Neural cell (in vitro differentiated cells): Measurements from ENCODE around the gene SIGLEC1. TPM values are rescaled to one million over a fixed set of nuclear protein-coding genes. Genes with fewer than 3 reads are reported as not detected.

Experiments used
- H2AFZ ChIP-seq: fragments of 200-600, 300-800 bp; sonication (generic), shearing (Covaris generic); 2 replicates; pipeline ENCODE4 v1.6.0; 2014; ENCODE audit warnings: low read depth, mild to moderate bottlenecking, antibody characterized with exemption, low read length, moderate library complexity
- H3F3A ChIP-seq: fragments of 200-600 bp; shearing (Covaris generic); 2 replicates; pipeline ENCODE4 v1.6.1; 2016; ENCODE audit warnings: mild to moderate bottlenecking, moderate library complexity, mixed read lengths, antibody characterized with exemption, low read length; ENCODE audit not compliant: insufficient read depth, poor library complexity, severe bottlenecking
- H3K27ac ChIP-seq: fragments of 200-600, 300-800 bp; sonication (generic), shearing (Covaris generic); 2 replicates; pipeline ENCODE4 v1.5.1; 2014; ENCODE audit warnings: mild to moderate bottlenecking, low read length, moderate library complexity
- H3K27me3 ChIP-seq: fragments of 300-800, 200-600 bp; sonication (generic), shearing (Covaris generic); 2 replicates; pipeline ENCODE4 v1.6.0; 2014; ENCODE audit warnings: mild to moderate bottlenecking, low read depth, low read length, moderate library complexity; ENCODE audit not compliant: insufficient read depth
- H3K36me3 ChIP-seq: fragments of 300-800, 200-600 bp; sonication (generic), shearing (Covaris generic); 2 replicates; pipeline ENCODE4 v1.5.1; 2014; ENCODE audit warnings: mild to moderate bottlenecking, antibody characterized with exemption, low read length, moderate library complexity; ENCODE audit not compliant: insufficient read depth
- H3K4me2 ChIP-seq: fragments of 300-800, 200-600 bp; sonication (generic), shearing (Covaris generic); 2 replicates; pipeline ENCODE4 v1.6.0; 2014; ENCODE audit warnings: mild to moderate bottlenecking, low read length
- H3K4me3 ChIP-seq: fragments of 300-800, 200-600 bp; sonication (generic), shearing (Covaris generic); 2 replicates; pipeline ENCODE4 v1.5.1; 2014; ENCODE audit warnings: mild to moderate bottlenecking, low read length, moderate library complexity
- H3K79me2 ChIP-seq: fragments of 200-600 bp; shearing (Covaris generic); replicated peaks from 2 replicates; pipeline ENCODE4 v1.6.0; 2014; ENCODE audit warnings: mild to moderate bottlenecking, low read length, moderate library complexity; ENCODE audit not compliant: insufficient read depth
- H3K9ac ChIP-seq: fragments of 300-800, 200-600 bp; sonication (generic), shearing (Covaris generic); 2 replicates; pipeline ENCODE4 v1.6.1; 2016; ENCODE audit warnings: mild to moderate bottlenecking, low read length, mixed read lengths
- H3K9me2 ChIP-seq: fragments of 200-600 bp; shearing (Covaris generic); 2 replicates; pipeline ENCODE4 v1.6.1; 2016; ENCODE audit warnings: mild to moderate bottlenecking, low read length, mixed read lengths; ENCODE audit not compliant: insufficient read depth
- H3K9me3 ChIP-seq: fragments of 200-600, 300-800 bp; sonication (generic), shearing (Covaris generic); 2 replicates; pipeline ENCODE4 v1.6.1; 2016; ENCODE audit warnings: mild to moderate bottlenecking, mixed run types, low read length, moderate library complexity, mixed read lengths
- H4K20me1 ChIP-seq: fragments of 200-600 bp; shearing (Covaris generic); 2 replicates; pipeline ENCODE4 v1.6.1; 2016; ENCODE audit warnings: mild to moderate bottlenecking, mixed run types; ENCODE audit not compliant: insufficient read depth
- CTCF ChIP-seq: fragments of 450-650 bp; IDR thresholded peaks from 2 replicates; pipeline ENCODE4 v1.5.1; 2014; ENCODE audit warnings: antibody characterized with exemption, mild to moderate bottlenecking, moderate library complexity; ENCODE audit not compliant: poor library complexity, severe bottlenecking
- EP300 ChIP-seq: fragments of 450-650 bp; conservative IDR thresholded peaks from 2 replicates; pipeline ENCODE4 v1.6.1; 2014; ENCODE audit warnings: antibody characterized with exemption, mild to moderate bottlenecking, moderate library complexity; ENCODE audit not compliant: poor library complexity, severe bottlenecking
- EZH2 ChIP-seq: fragments of 200-600, 300-800 bp; shearing (Covaris generic), sonication (generic); IDR thresholded peaks from 2 replicates; pipeline ENCODE4 v1.6.1; 2014; ENCODE audit warnings: antibody characterized with exemption, low read length, borderline replicate concordance, mild to moderate bottlenecking; ENCODE audit not compliant: insufficient read depth, poor library complexity, severe bottlenecking
- MXI1 ChIP-seq: fragments of 450-650 bp; conservative IDR thresholded peaks from 2 replicates; pipeline ENCODE4 v1.6.1; 2014; ENCODE audit warnings: antibody characterized with exemption, mild to moderate bottlenecking; ENCODE audit not compliant: poor library complexity, severe bottlenecking
- RAD21 ChIP-seq: fragments of 450-650 bp; conservative IDR thresholded peaks from 2 replicates; pipeline ENCODE4 v1.6.1; 2014; ENCODE audit warnings: antibody characterized with exemption, mild to moderate bottlenecking, moderate library complexity
- REST ChIP-seq: IDR thresholded peaks from 2 replicates; pipeline ENCODE4 v1.6.1; 2012; ENCODE audit warnings: borderline replicate concordance
- polyA plus RNA-seq: library from polyadenylated mRNA; depleted of rRNA; stranded (reverse); fragments of >200 nt; gene quantifications from 2 replicates; pipeline ENCODE4 v1.2.3, GENCODE V29; 2014

The SIGLEC1 gene
- polyA plus RNA-seq, 1 donor from 2014 or later: 0.12 TPM

DNA sequence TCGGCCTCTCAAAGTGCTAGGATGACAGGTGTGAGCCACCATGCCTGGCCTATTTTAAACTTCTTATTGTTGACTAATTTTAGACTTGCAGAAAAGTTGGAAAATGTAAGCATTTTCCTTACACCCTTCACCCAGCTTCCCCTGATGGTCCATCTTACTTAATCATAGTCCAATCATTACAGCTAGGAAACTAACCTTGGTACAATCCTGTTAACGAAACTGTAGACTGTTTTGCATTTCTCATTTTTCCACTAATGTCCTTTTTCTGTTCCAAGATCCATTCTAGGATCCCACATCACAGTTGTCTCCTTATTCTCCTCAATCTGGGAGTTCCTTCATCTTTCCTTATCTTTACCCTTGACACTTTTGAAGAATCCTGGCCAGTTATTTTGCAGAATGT, 48.5 kb downstream of the SIGLEC1 start:
- Histone ChIP-seq H3K9me3 (no peaks in the 10 kb centered on the region), H3K79me2 (no peaks in the 10 kb centered on the region), H3K9me2 (no peaks in the 10 kb centered on the region), H3K4me2 (no peak overlapping the region), H3K9ac (no peak overlapping the region), H4K20me1 (no peaks in the 10 kb centered on the region), H3K27me3 (no peaks in the 10 kb centered on the region), H3F3A (no peaks in the 10 kb centered on the region), H3K36me3 (no peaks in the 10 kb centered on the region), H2AFZ (no peak overlapping the region), H3K4me3 (no peak overlapping the region), H3K27ac (no peak overlapping the region)
- TF ChIP-seq REST (no peak), EZH2 (no peak), CTCF (no peak), EP300 (no peak)

- H3K4me2 ChIP-seq: no peak within 1 kb of the TSS
- H3F3A ChIP-seq: no peaks in the 10 kb centered on the region
- H3K9ac ChIP-seq: no peak within 1 kb of the TSS
- H3K9me2 ChIP-seq: no peaks in the 10 kb centered on the region
- no peak for TF ChIP-seq RAD21
- TF ChIP-seq EP300: no peak
- TF ChIP-seq MXI1: no peak
- no peak for TF ChIP-seq EZH2
- TF ChIP-seq REST: no peak
- no peak for TF ChIP-seq CTCF
- H4K20me1 ChIP-seq: no peaks in the 10 kb centered on the region
- H3K9me3 ChIP-seq: no peaks in the 10 kb centered on the region
- no peak within 1 kb of the TSS for H3K4me3 ChIP-seq
- no peaks in the 10 kb centered on the region for H3K27me3 ChIP-seq
- no peaks in the 10 kb centered on the region for H3K79me2 ChIP-seq
- H3K36me3 ChIP-seq: no peaks in the 10 kb centered on the region
- no peak within 1 kb of the TSS for H2AFZ ChIP-seq
- H3K27ac ChIP-seq: no peak within 1 kb of the TSS
These were observed 49.2 kb downstream of the SIGLEC1 start, which contains the start of gene GFRA4 for GRCh38 chr20:3663031-3663701. TSS of gene GFRA4 (minus strand) at chr20:3663399. CDS start at chr20:3663399, 0 bp downstream.
